Choroid plexus epithelial cell (primary cell): Measurements from ENCODE around the gene CFAP100.

Experiments used
- DNase-seq: peaks from one replicate; pipeline ENCODE4 v3.0.0-alpha.2; 2010; ENCODE audit warnings: low read depth
- H3K4me3 ChIP-seq: 2 replicates; pipeline ENCODE4 v1.5.1; 2011; ENCODE audit warnings: low read depth, mild to moderate bottlenecking, control low read depth, low read length, moderate library complexity
- TF ChIP-seq, protein P1 (sequence below): conservative IDR thresholded peaks from 2 replicates; pipeline ENCODE4 v1.5.1; 2011; ENCODE audit warnings: low read depth, mild to moderate bottlenecking, control low read depth, inconsistent platforms, low read length, moderate library complexity

The CFAP100 gene

DNA sequence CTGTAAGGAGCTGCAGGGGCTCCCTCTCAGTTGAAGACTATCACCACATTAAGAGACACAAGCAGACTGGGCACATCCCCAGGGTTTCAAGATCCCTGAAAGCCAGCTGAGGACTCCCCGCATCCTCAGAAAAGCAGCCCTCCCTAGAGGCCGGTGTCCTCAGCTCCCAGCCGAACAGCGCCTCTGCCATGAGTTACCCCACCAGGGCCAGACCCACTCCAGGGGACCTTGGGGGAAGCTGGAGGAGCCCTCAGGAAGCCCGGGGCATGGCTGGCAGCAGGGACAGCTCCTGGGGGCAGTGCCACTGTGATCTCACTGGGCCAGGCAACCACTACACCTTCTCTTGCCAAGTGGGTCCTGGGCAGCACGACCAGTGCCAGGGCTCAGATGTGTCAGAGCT, 45.6 kb upstream of the CFAP100 start:
- DNase-seq = no peak
- TF ChIP-seq, protein P1, sequence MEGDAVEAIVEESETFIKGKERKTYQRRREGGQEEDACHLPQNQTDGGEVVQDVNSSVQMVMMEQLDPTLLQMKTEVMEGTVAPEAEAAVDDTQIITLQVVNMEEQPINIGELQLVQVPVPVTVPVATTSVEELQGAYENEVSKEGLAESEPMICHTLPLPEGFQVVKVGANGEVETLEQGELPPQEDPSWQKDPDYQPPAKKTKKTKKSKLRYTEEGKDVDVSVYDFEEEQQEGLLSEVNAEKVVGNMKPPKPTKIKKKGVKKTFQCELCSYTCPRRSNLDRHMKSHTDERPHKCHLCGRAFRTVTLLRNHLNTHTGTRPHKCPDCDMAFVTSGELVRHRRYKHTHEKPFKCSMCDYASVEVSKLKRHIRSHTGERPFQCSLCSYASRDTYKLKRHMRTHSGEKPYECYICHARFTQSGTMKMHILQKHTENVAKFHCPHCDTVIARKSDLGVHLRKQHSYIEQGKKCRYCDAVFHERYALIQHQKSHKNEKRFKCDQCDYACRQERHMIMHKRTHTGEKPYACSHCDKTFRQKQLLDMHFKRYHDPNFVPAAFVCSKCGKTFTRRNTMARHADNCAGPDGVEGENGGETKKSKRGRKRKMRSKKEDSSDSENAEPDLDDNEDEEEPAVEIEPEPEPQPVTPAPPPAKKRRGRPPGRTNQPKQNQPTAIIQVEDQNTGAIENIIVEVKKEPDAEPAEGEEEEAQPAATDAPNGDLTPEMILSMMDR = no peak
- no peak overlapping the region for H3K4me3 ChIP-seq

DNA sequence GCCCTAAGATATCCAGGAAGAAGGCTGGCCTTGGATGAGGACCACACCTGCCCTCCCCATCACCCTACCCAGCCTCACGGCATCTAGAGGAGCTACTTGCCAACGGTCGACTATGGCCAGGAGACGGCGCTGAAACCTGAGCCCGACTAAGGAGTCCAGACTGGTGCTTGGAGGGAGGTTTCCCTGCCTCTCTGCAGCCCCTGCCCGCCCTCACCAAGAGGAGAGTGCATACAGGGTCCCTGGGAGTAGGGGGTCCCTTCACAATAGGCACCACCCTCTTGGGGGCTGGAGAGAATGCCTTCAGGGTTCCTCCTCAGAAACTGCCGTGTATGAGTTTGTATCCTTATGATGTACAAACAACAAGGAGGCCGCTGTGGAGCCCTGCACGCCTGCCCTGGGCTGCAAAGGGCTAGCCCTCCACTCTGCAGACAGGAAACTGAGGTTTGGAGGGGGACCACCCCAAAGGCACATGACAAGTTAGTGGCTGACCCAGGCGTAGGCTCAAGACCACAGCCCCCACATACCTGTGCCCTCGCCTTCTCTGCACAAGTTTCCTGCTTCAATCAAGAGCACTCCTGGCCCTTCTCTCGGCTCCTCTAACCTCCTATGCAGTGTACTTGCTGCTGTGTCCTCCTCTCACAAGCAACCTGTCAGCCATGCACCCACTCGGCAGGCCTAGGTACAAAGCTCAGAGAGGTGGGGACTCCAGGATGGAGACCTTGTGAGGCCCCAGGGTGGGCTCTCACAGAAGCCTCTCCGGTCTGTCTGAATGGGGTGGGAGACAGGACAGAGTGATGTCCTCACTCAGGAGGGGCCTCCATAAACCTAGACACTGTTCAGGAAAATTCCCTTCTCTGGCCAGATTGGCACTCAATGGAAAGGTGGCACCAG, 44.9 kb upstream of the CFAP100 start:
- TF ChIP-seq, protein P1 = no peak
- no peak for DNase-seq

DNA sequence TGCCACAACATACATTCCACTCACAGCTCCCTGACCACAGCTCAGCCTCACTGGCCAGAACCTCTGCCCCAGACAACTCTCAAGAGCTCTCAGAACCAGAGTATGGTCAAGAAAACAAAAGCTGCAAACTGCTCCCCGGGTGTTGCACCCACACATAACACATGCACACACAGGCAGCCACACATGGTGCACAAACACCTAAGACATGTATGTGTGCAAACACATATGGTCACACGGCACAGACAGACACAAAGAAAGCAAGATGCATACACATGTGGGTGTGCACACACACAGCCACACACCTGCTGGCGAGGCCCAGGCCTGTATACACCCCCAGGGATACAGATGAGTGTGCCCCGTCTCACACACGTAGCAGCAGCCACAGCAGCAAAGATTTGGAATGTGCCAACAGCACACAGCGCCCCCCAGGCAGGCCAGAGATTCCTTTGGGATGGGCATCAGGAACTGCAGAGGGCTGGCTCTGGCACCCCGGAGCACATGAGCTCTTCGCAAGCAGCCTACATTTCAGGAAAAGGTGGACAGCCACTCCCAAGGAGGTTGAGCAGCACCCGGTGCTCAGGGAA, 44.1 kb upstream of the CFAP100 start:
- DNase-seq = no peak
- TF ChIP-seq, protein P1 = no peak
- no peak overlapping the region for H3K4me3 ChIP-seq

More for the DNA sequence above, 44.9 kb upstream of the CFAP100 start:
- no peak overlapping the region for H3K4me3 ChIP-seq

DNA sequence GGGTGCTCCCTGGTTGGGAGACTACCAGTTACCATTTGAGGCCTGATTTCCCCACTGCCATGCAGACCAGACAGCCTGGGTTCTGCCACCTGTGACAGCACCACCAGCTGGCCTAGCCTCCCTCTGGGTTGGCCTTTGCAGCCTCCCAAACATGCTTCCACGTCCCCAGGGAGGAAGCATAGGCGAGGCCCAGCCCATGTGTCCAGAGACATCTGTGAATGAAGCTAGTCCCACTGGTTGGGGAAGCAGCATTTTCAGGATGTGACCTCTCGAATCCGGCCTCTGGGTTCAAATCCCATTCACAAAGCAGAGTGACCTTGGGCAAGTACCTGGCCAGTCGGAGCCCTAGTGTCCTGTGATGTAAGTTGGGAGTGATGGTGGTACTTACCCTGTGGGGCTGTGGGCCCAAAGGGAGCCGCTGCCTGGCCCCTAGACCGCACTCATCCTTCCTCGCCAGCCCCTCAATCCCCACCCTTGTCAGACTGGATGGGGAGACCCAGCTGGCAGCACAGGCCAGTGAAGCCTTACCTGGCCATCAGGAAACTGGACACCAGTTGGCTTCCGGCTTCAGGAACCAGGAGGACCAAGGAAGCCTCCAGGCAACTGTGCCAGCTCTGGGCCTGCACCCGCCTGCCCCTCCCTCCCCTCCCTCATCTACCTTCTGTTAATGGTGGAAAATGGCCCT, 43.5 kb upstream of the CFAP100 start:
- no peak for DNase-seq
- TF ChIP-seq, protein P1 = no peak
- H3K4me3 ChIP-seq = no peak overlapping the region

DNA sequence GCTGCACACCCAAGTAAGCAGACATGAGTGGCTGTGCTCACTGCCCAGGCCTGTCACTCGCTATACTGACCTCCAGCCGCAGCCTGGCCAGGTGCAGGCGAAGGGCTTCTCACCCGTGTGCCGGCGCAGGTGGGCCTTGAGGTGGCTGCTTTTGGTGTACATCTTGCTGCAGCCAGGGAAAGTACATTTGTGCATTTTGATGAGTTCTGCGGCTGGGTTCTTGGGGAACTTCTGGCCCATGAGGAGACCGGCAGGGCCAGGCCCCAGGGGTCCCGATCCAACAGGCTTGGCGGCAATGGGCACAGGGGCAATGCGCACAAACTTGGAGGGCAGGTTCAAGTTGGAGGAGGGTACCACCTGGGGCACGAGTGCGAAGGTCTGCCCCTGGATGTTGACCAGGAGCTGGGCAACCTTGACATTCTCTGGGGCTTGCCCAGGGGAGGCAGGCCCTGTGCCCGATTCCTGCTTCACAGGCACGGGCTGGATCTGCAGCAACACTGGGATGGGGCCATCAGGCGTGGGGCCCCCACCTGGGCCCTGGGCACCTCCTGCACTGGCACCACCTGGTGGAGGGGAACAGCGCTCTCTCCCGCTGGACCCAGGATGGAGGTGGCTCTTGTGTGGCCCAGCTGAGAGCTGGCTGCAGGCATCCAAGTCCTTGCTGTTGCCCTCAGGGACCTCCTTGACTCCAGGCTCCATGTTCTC, 42.8 kb upstream of the CFAP100 start:
- TF ChIP-seq, protein P1 = no peak

DNA sequence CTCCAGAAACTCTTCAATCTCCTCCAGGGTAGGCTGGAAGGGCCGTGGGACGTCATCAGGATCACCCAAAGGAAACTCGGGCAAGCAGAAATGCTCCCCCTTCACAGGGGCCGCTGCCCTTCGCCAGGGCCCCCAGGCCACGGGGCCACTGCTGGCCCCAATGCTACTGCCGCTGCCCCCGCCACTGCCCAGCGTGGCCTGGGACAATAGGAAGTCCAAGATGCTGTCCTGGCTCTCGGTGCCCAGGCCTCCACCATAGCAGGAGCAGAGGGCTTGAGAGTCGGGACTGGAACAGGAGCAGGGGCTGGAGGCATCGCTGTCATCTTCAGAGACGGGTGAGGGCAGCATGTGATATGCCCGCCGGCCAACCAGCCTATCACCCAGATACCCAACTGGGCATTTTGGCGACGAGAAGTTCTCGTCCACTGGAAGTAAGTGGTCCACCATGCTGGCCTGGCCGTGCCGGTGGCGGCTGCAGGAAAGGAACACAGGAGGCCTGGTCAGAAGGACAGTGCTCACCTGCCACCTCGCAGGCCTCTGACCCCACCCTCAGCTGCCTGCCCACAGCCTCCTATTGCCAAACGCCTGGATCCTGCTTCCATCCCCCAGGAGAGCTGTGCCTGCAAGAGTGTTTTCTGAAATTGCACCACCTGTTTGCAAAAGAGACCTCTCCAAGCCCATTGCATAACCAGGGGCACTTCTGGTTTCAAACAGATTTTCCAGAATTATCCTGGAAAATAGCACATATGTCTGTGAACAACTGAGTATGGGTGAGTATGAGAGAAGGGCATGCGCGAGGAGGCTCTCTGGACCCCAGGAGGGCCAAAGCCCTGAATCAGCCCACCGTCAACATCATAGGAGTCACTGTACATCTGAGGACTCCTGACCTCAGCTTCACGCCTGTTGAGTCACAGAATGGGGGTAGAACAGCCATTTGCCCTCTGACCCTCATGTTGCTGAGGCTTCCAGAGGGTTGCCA, 41.9 kb upstream of the CFAP100 start:
- TF ChIP-seq, protein P1 = no peak
- DNase-seq = peak; percentile 81

More for the DNA sequence above, 42.8 kb upstream of the CFAP100 start:
- DNase-seq = no peak
- H3K4me3 ChIP-seq = no peak overlapping the region

More for the DNA sequence above, 41.9 kb upstream of the CFAP100 start:
- no peak overlapping the region for H3K4me3 ChIP-seq
